HepG2 (cell line): ENCODE measurements around the gene FOLR1. TPM values are rescaled to one million over a fixed set of nuclear protein-coding genes. Genes with fewer than 3 reads are reported as not detected.

Source experiments
- ATAC-seq: fragments of 200-7000 bp; cut with Tn5 transposase; 3 replicates; pipeline ENCODE4 v1.9.1; 2020; ENCODE audit warnings: mild to moderate bottlenecking, moderate library complexity
- BruUV-seq: library from RNA; stranded (reverse); fragments of 400-500 nt; replicated peaks from 2 replicates; lab custom pipeline; 2021; lab: Mats Ljungman, UMichigan
- CTCF ChIA-PET: fragments of 300-600 bp; formaldehyde crosslinking; extraction: SDS; loops from one replicate; lab custom pipeline; 2021; ENCODE audit warnings: low total read pairs, inconsistent platforms, low intra/inter-chr PET ratio; lab: Yijun Ruan, JAX
- POLR2A ChIA-PET: fragments of 350-600 bp; sonication (Branson Sonifier 250); formaldehyde crosslinking; loops from one replicate; lab custom pipeline; 2020; ENCODE audit warnings: antibody characterized with exemption, inconsistent platforms; lab: Yijun Ruan, JAX
- DNase-seq: peaks from one replicate; pipeline ENCODE4 v3.0.0-alpha.2; 2015; ENCODE audit warnings: low spot score
- FAIRE-seq: peaks from 3 replicates; lab custom pipeline; 2011; peaks lifted over from hg19 to GRCh38; lab: Jason Lieb, UNC
- H2AFZ ChIP-seq: one replicate; pipeline ENCODE4 v1.6.1; 2011; ENCODE audit warnings: low read length, inconsistent platforms
- H3K27ac ChIP-seq: fragments of 300-600 bp; 3 replicates; pipeline ENCODE4 v1.8.0; 2011; ENCODE audit warnings: mixed run types, mild to moderate bottlenecking, mixed read lengths, low read length, inconsistent platforms; ENCODE audit not compliant: insufficient read depth; ENCODE audit errors: extremely low read length
- H3K27me3 ChIP-seq, 2 experiments: fragments of 200-600 bp in 1 of 2; 2 replicates in 1 of 2; 3 replicates in 1 of 2; pipeline versions ENCODE4 v1.6.0 to v1.8.0; 2011; ENCODE audit warnings: low read length in 2 of 2, mild to moderate bottlenecking in 2 of 2, moderate library complexity in 2 of 2, inconsistent platforms in 1 of 2; ENCODE audit not compliant: insufficient read depth in 2 of 2, control insufficient read depth in 1 of 2
- H3K36me3 ChIP-seq, 2 experiments: fragments of 200-600 bp in 1 of 2; replicated peaks in 1 of 2; 2 replicates in 1 of 2; 3 replicates in 1 of 2; pipeline versions ENCODE4 v1.5.1 to v1.8.0; 2011; ENCODE audit warnings: low read length in 2 of 2, inconsistent platforms in 1 of 2; ENCODE audit not compliant: insufficient read depth in 2 of 2, control insufficient read depth in 1 of 2
- H3K4me1 ChIP-seq: 2 replicates; pipeline ENCODE4 v1.5.1; 2012; ENCODE audit warnings: low read length, inconsistent platforms; ENCODE audit not compliant: insufficient read depth
- H3K4me2 ChIP-seq: 2 replicates; pipeline ENCODE4 v1.6.0; 2011; ENCODE audit warnings: low read depth, low read length, inconsistent platforms
- H3K4me3 ChIP-seq, 3 experiments: fragments of 200-600 bp in 1 of 3; sonication (generic), shearing (Covaris generic) in 1 of 3; replicated peaks in 1 of 3; 2 replicates each; pipeline ENCODE4 v1.5.1; 2011 to 2016; ENCODE audit warnings: low read length in 3 of 3, inconsistent platforms in 2 of 3, low read depth in 2 of 3, mild to moderate bottlenecking in 2 of 3, control low read depth in 1 of 3, mixed read lengths in 1 of 3; ENCODE audit not compliant: insufficient read depth in 1 of 3
- H3K79me2 ChIP-seq: one replicate; pipeline ENCODE4 v1.6.1; 2011; ENCODE audit warnings: low read length, inconsistent platforms; ENCODE audit not compliant: insufficient read depth
- H3K9ac ChIP-seq: 2 replicates; pipeline ENCODE4 v1.6.0; 2011; ENCODE audit warnings: mild to moderate bottlenecking, low read depth, low read length, inconsistent platforms; ENCODE audit not compliant: insufficient read depth
- H3K9me3 ChIP-seq: 2 replicates; pipeline ENCODE4 v1.5.1; 2012; ENCODE audit warnings: mild to moderate bottlenecking, low read length
- H4K20me1 ChIP-seq: 2 replicates; pipeline ENCODE4 v1.6.0; 2011; ENCODE audit warnings: inconsistent platforms, mild to moderate bottlenecking, low read length, moderate library complexity; ENCODE audit not compliant: insufficient read depth
- EZH2 ChIP-seq: conservative IDR thresholded peaks from 2 replicates; pipeline ENCODE4 v1.6.1; 2012; ENCODE audit warnings: mild to moderate bottlenecking, low read depth, low read length, moderate library complexity
- RFXANK ChIP-seq: IDR thresholded peaks from 2 replicates; pipeline ENCODE4 v1.6.1; 2016
- SPEN ChIP-seq: sonication (generic); formaldehyde crosslinking; IDR thresholded peaks from 2 replicates; pipeline ENCODE4 v1.5.1; 2020; ENCODE audit warnings: low read depth, mild to moderate bottlenecking, missing genetic modification reagents
- TERF1 ChIP-seq: sonication (generic); formaldehyde crosslinking; IDR thresholded peaks from 2 replicates; pipeline ENCODE4 v1.8.0; 2022; ENCODE audit warnings: mild to moderate bottlenecking, missing genetic modification reagents, moderate library complexity
- ZBED4 ChIP-seq: sonication (generic); formaldehyde crosslinking; IDR thresholded peaks from 2 replicates; pipeline ENCODE4 v1.4.0; 2020; ENCODE audit warnings: missing genetic modification reagents, borderline replicate concordance
- ZBTB46 ChIP-seq: sonication (generic); formaldehyde crosslinking; IDR thresholded peaks from 2 replicates; pipeline ENCODE4 v1.4.0; 2020; ENCODE audit warnings: mild to moderate bottlenecking, missing genetic modification reagents, borderline replicate concordance
- ZNF7 ChIP-seq: IDR thresholded peaks from 2 replicates; pipeline ENCODE4 v1.6.1; 2016; ENCODE audit warnings: missing biosample characterization, missing genetic modification reagents
- ZNF792 ChIP-seq: IDR thresholded peaks from 2 replicates; pipeline ENCODE4 v1.6.1; 2016
- ZNF800 ChIP-seq: sonication (generic); formaldehyde crosslinking; IDR thresholded peaks from 2 replicates; pipeline ENCODE4 v1.4.0; 2020; ENCODE audit warnings: missing genetic modification reagents
- WGBS: methylation state at CpG from one replicate; pipeline ENCODE4 v1.1.6; 2017; ENCODE audit warnings: low lambda C conversion rate; 5-methylcytosine and 5-hydroxymethylcytosine counted together
- in situ Hi-C: cut with HindIII; loops from 2 replicates; pipeline ENCODE4 v1.10.0; 2017; ENCODE audit warnings: low pct_unique_long_range_greater_than_20kb; ENCODE audit not compliant: extremely low pct_ligation_motif_present
- intact Hi-C: fragments of 100-400 bp; cut with micrococcal nuclease; formaldehyde crosslinking; loops from one replicate; pipeline ENCODE4 v1.10.0; 2022; ENCODE audit not compliant: unreplicated experiment
- polyA plus RNA-seq, 8 experiments: library from polyadenylated mRNA; depleted of rRNA in 3 of 8; stranded (reverse) in 7 of 8; unstranded in 1 of 8; fragments of >200 nt; fragmentation: Illumina TruSeq in 4 of 8; extraction: Trizol in 4 of 8; gene quantifications; 2 replicates each; pipeline versions ENCODE4 v1.2.1 to v1.2.3, GENCODE V29; 2011 to 2016; ENCODE audit warnings: low read depth in 4 of 8, missing spikeins in 1 of 8, mixed read lengths in 1 of 8; ENCODE audit not compliant: insufficient read depth in 1 of 8
- total RNA-seq, 5 experiments: library from RNA; depleted of rRNA; stranded (reverse); fragments of >200 nt; fragmentation: Illumina TruSeq; extraction: Trizol; gene quantifications; 2 replicates each; pipeline ENCODE4 v1.2.3, GENCODE V29; 2016; ENCODE audit warnings: low read depth in 1 of 5

FOLR1 gene
- total and polyA plus RNA-seq, 2 of the 13 experiments (the other 11 are each of a cell fraction or from before 2014, with no cell fraction given): 0.20 TPM; not detected in 1

- FAIRE-seq (no peak), DNase-seq (no peak), ATAC-seq (peak; percentile 52)
- peak overlapping the region; percentile 48 for H3K4me2 ChIP-seq
- in situ Hi-C loops: no loop called here
- ChIA-PET POLR2A (no interaction called here), CTCF (no interaction called here)
- no TSS peak for BruUV-seq
- H3K9ac ChIP-seq: no peak overlapping the region
- H3K27ac ChIP-seq: no peak overlapping the region
- H3K4me1 ChIP-seq: peaks cover 17% of the 10 kb centered on the region
- H4K20me1 ChIP-seq: no peaks in the 10 kb centered on the region
- H3K27me3 ChIP-seq: peaks cover 10 to 49% of the 10 kb centered on the region in 2 experiments
- intact Hi-C loops: no loop called here
- H2AFZ ChIP-seq: no peak overlapping the region
- H3K79me2 ChIP-seq: no peaks in the 10 kb centered on the region
- H3K4me3 ChIP-seq: peak overlapping the region in 1 of 3 experiments; percentile 45; a peak in 2 of 6 replicates
- WGBS: 52% methylated on average over 36 of the region's 44 CpGs
- H3K9me3 ChIP-seq: no peaks in the 10 kb centered on the region
- peaks cover 3% of the 10 kb centered on the region in 2 experiments; a peak in 2 of 5 replicates for H3K36me3 ChIP-seq
- TF ChIP-seq EZH2 (0 out of 2 replicates have a peak, but pooled peaks have one; percentile 67), ZBTB46 (CRISPR knock-in tag) (no peak), SPEN (no peak), ZNF800 (peak; percentile 20; the same call in 1 of the 2 replicates), RFXANK (CRISPR knock-in tag) (no peak), ZNF7 (CRISPR knock-in tag) (no peak), TERF1 (CRISPR knock-in tag) (no peak), ZBED4 (CRISPR knock-in tag) (no peak), ZNF792 (no peak)
Observed at GRCh38 chr11:72240461-72241290, 48.7 kb downstream of the FOLR1 start.
